ENCODE results near the gene WASF2. TPM values are rescaled to one million over a fixed set of nuclear protein-coding genes. Genes with fewer than 3 reads are reported as not detected.
"Not testable (repeated sequence)": the region's sequence is repeated elsewhere in the genome, so short reads cannot be mapped to it uniquely, and the experiment has no call there.

The WASF2 gene
- polyA plus RNA-seq, 5 donors = 106 to 137 (median 126) TPM

GRCh38 chr1:27399251-27400025 lies 90.5 kb downstream of the WASF2 start:
- DNase-seq = no peak

- no peak for DNase-seq
Measured at GRCh38 chr1:27398405-27399149, 91.4 kb downstream of the WASF2 start.

- no peak for DNase-seq
Measured at GRCh38 chr1:27397749-27398148, 92.2 kb downstream of the WASF2 start.

DNA sequence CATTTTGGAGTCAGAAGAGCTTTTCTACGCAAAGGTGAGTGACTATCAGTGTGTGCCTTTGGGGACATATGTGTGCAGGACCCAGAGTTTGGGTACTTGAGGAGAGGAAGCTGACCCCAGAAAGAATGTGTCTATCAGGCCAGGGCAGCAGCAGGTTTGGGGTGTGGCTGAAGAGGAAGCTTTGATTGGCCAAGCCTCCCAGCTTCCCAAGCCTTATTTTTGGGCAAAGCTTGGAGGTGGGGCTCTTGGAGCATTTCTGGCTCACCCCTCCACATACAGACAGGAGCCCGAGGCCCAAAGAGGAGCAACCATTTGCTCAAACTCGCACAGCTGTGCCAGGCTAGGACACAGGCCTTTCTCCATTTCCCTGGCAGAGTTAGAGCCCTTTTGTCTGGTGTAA lies 92.9 kb downstream of the WASF2 start:
- DNase-seq = no peak

DNA sequence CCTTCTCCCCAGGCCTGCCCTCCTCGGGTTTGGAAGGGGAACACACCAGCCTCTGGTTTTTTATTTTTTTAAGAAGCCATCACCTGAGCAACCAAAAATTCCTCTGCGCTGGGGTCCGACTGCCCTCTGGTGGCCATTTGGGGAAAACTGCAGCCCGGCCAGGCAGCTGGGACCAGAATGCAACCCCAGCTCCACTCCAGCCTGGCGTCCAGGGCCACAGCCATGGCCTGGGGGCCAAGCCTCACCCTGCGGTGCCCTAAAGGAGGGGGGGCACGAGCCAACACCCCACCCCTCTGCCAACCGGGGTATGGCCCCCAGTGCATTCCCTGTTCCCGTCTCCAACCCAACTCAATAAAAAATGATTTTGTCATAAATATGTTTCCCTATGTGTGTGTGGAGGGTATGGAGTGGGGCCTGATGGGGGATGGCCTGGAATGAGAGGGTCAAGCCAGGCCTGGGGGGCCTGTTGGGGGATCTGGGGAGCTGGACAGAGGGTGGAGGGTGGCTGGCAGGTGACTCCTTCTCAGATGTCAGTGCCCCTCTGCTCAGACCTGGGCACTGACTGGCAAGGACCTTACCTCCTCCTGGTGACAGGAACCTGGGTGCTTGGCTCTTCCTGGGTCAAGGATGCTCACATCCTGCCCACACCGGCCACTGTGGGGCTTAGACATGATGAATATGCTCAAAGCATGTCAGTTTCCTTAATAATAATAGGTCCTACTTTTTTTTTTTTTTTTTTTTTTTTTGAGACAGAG lies 94.3 kb downstream of the WASF2 start:
- peak; percentile 48 to 56 for DNase-seq

GRCh38 chr1:27394925-27395324 lies 95.0 kb downstream of the WASF2 start:
- DNase-seq = no peak

GRCh38 chr1:27394282-27394658 lies 95.7 kb downstream of the WASF2 start:
- DNase-seq = no peak

- no peak for DNase-seq
Measured at GRCh38 chr1:27393641-27394281, 96.2 kb downstream of the WASF2 start.

GRCh38 chr1:27392778-27393635 lies 97.0 kb downstream of the WASF2 start:
- no peak for DNase-seq

DNA sequence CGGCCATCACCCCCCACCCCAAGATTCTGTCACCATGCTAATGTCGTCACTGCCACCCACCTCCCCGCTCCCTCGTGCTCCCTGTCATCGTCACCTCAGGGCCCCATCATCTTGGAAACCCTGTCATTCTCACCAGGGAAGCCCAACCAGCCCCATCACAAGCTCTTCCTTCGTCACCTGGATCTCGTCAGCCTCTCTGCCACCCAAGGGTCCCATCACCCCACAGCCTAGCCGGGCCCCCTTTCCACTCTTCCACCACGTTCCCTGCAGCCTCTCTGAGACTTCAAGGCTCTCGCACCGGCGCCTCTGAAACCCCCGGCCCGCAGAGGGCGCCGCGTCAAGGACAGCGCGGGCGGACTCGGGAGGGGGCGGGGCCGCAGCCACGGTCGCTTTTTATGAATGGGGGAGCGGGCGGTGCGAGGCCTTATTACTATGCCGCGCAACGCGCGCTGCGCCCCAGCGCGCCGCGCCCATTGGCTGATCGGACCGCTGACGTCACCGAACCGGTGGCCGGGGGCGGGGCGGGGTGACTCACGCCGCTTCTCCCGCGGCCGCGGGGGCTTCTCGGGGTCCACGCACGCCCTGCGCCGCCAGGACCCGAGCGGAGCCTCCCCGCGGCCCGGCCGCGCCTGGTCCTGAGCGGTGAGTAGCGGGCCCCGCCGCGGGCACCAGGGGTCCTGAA lies 97.7 kb downstream of the WASF2 start, which contains the start of gene GPR3:
Gene GPR3 (plus strand): TSS at position 527 of the 682 bp plus-strand sequence. CDS start 1,177 bp downstream, outside the sequence.
- peak; percentile 78 to 81 for DNase-seq

- peak in 1 of 2 donors; percentile 46 for DNase-seq
Measured at GRCh38 chr1:27391511-27392095, 98.4 kb downstream of the WASF2 start.

DNA sequence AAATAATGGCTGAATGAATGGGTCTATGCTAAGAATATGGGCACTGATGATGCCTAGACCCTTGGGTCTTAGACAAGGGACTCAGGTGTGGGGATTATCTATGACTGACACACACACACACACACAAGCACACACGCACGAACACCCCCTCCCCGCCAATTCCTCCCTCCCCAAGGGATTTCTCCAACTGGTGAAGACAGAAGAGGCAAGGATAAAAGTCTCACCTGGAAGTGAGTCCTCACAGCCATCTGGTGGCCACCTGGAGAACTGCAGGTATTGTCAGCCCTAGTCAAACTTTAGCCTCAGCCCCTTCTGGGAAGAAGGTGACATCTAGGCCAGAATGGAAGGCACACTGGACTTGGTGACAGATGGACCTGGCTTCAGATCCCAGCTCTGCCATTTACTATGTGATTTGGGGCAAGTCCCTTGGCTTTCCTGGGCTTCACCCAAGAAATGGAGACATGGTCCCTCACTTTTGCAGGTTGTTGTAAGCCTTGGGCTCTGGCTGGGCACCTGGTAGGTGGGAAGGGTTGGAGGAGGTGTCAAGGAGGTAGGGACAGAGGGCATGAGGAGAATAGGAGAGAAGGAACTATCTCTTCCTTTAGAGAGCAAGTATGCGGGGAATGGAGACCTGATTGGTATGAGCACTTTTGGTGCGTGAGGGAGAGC lies 101.5 kb downstream of the WASF2 start:
- DNase-seq = no peak

DNA sequence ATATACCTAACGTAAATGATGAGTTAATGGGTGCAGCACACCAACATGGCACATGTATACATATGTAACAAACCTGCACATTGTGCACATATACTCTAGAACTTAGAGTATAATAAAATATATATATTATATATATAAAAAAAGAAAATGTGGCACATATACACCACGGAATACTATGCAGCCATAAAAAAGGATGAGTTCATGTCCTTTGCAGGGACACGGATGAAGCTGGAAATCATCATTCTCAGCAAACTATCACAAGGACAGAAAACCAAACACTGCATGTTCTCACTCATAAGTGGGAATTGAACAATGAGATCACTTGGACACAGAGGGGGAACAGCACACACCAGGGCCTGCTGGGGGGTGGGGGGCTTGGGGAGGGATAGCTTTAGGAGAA lies 105.2 kb downstream of the WASF2 start:
- DNase-seq = not testable (repeated sequence)

DNA sequence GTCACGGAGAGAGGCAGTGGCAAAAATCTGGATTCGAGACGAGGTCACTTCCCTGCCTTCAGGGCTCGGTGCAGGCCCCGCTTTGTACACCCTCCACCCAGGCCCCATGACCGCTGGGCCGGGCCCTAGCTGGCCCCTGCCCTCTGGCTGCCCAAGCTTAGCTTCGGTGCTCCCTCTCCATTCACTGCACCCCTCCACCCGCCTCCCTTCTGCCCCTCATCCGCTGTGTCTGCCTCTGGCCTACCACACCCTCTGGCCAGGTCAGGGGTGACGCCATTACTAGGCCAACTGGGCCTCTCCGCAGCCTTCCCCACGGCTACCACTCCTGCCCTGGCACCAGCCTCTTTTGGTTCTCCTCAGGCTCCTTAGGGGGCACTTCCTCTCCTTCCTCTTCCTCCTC lies 106.3 kb downstream of the WASF2 start:
- no peak for DNase-seq

DNA sequence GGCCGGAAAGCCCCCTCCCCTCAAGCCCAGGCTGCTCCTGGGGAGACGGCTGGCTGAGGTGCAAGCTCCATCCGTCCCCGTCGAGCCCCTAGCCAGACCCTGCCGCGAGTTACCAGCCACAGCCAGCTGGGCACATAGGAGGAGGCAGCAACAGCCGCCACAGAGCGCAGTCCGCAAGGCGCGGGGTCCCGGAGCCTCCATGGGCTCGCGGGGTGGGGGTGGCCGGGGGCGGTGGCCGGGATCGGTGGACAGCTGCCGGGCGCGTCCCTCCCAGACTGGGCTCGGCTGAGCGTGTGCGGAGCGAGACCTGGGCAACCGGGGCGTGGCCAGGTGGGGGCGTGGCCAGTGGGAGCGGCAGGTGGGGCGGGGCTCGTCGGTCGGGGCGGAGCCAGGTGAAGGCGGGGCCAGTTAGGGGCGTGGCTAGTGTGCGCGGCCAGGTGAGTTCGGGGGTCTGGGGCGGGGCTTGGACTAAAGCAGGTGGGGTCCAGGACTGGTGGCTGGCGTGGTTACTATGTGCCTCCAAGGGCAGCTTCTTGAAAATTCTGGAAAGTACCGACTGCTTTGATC lies 106.8 kb downstream of the WASF2 start, which contains the start of gene CD164L2:
Gene CD164L2 (minus strand): TSS at position 295 of the 567 bp plus-strand sequence. CDS start 94 bp downstream, at position 201.
- DNase-seq = no peak

DNA sequence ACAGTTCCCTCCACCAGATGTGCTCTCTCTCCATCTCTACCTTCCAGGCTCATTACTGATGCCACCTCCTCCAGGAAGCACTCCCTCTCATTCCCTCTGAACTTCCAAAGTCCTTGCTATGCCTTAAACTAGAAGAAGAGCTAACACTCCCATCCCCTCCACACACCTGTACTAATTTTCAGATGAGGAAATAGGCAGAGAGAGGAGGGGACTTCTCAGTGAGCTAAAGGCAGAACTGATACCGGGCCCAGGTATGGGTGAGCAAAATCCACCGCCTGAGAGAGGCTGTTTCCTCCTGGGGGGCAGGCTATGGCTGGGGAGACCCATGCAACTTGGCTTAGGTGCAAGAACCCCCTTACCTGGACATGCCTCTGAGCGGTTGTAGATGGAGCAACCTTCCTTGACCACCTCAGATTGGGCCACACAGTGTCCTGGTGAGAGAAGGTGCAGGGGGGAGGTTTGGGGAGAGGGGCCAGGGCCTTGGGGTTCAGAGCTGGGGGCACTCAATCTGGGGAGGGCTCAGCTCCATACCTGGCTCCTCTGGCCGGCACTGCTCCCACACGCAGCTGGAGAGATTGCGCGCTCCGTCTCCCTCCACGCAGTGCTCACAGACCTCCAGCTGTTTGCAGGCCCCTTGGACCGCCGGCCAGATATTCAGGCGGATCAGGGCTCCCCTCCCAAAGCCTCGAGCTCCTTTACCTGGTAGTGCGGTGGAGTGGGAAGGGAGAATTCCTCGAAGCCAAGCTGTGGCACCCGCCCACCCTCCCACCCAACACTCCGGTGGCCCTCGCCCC lies 107.8 kb downstream of the WASF2 start:
- DNase-seq = no peak

GRCh38 chr1:27380766-27381733 lies 108.9 kb downstream of the WASF2 start:
- no peak for DNase-seq

Measured in right lung (tissue), 5 donors.